Choroid plexus epithelial cell (primary cell): Measurements from ENCODE around the gene MXD1.

Experiments
- DNase-seq: peaks from one replicate; pipeline ENCODE4 v3.0.0-alpha.2; 2010; ENCODE audit warnings: low read depth
- H3K4me3 ChIP-seq: 2 replicates; pipeline ENCODE4 v1.5.1; 2011; ENCODE audit warnings: low read depth, mild to moderate bottlenecking, control low read depth, low read length, moderate library complexity
- TF ChIP-seq, protein P1 (sequence below): conservative IDR thresholded peaks from 2 replicates; pipeline ENCODE4 v1.5.1; 2011; ENCODE audit warnings: low read depth, mild to moderate bottlenecking, control low read depth, inconsistent platforms, low read length, moderate library complexity

Gene MXD1

DNA sequence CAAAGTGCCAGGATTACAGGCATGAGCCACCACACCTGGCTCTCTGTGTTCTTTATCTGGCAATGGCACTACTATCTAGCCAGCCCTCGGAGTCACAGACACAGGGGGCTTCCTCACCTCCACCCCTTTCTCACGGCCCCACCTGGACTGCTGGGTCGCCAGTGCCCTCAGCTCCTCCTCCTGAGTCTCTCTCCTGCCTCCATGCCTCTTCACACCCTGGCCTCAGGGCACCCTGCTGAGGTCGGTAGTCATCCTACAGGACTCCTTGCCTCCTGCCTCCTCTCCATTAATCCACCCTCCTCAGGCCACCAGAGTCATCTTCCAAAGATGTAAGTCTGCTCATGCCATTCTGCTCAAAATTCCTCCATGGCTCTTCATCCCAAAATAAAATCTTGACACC lies 55.1 kb downstream of the MXD1 start:
- H3K4me3 ChIP-seq: no peak overlapping the region
- TF ChIP-seq, protein P1, sequence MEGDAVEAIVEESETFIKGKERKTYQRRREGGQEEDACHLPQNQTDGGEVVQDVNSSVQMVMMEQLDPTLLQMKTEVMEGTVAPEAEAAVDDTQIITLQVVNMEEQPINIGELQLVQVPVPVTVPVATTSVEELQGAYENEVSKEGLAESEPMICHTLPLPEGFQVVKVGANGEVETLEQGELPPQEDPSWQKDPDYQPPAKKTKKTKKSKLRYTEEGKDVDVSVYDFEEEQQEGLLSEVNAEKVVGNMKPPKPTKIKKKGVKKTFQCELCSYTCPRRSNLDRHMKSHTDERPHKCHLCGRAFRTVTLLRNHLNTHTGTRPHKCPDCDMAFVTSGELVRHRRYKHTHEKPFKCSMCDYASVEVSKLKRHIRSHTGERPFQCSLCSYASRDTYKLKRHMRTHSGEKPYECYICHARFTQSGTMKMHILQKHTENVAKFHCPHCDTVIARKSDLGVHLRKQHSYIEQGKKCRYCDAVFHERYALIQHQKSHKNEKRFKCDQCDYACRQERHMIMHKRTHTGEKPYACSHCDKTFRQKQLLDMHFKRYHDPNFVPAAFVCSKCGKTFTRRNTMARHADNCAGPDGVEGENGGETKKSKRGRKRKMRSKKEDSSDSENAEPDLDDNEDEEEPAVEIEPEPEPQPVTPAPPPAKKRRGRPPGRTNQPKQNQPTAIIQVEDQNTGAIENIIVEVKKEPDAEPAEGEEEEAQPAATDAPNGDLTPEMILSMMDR: no peak
- no peak for DNase-seq

DNA sequence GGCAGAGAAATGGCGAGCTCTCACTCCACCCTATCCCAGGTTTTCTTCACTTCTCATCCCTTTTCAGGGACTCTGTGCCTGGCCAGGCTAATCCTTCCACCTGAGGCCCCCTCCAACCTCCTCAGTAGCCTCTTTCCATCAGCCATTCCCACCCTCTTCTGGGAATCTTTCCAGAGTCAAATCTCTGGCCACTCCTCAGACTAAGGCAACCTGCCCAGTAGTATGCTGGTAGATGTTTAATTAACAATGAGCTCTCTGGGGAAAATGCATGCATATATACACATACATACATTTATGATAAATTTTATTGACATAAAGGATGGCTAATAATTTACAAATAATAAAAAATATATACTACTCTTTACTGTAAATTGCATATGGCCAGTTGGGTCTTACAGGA lies 57.9 kb downstream of the MXD1 start:
- no peak overlapping the region for H3K4me3 ChIP-seq
- TF ChIP-seq, protein P1: no peak
- DNase-seq: no peak

DNA sequence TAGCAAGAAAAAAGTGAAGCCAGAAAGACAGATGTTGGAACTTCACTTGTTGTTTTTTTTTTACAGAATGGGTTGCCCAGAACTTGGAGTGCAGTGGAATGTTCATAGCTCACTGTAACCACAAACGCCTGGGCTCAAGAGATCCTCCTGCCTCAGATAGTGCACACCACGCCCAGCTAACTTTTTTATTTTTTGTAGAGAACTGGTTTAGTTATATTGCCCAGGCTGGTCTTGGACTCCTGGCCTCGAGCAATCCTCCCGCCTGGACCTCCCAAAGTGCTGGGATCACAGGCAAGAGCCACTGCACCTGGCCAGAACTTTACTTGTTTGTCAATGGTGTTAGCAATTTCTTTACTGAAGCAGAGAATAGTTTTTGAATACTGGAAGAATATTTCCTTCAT lies 58.4 kb downstream of the MXD1 start:
- peak; percentile 71 for DNase-seq
- no peak overlapping the region for H3K4me3 ChIP-seq
- TF ChIP-seq, protein P1: no peak

DNA sequence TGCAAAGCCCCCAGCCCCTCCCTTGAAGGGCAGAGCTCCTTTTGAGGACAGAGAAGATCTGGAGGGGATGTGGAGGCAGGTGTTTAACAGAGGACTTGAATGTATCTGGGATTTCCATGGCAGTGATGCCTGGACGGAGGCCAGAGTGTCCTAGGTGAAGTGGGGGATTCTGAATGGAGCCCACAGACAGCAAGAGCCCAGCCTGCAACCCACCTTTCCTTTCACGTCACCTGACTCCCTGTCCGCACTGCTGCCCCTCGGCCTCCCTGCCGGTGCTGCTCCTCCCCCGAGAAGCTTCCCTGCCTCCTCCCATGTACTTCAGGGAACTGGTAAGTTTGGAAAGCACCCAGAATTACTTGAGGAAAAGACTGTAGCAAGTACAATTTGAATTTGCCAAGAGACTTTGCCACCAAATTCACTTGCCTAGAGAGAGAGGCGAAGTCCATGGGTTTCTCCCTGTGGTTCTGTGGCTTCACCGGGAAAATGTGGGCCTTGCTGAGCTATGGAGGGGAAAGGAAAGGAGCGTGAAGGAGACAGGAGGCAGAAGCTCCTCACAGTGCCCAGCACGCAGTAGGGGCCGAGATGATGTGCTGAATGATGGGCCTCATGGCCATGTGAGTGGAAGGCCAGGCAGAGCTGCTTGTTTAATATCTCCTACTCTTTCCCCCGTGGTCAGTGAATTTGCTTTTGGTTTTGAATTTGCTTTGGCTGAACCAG lies 60.4 kb downstream of the MXD1 start:
- no peak overlapping the region for H3K4me3 ChIP-seq
- TF ChIP-seq, protein P1: no peak
- DNase-seq: no peak

DNA sequence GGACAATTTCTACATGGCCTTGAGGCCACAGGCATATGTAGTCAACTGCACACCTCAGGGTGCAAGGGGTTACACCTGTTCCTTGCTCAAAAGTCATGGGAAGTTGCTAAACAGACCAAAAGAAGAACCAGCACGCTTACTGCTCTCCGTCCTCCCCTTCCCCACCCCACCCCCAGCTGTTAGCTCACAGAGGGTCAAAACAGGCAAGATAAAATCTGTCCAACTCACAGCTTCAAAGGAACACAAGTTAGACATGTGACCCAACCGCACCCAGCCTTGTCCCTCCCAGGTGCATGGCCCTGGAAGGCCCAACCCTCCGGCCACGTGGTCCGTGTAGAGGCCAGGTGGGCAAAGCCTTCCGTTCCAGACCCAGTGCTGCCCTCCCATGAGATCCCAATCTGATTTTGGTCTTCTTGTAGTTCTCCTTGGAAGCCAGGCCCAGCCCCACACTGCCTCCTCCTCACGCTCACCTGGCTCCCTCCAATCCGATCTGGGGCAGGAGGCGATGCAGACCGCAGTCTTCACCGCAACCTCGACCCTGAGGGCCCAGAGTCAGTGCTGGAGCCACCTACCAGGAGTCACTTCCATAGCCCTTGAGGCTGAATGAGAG lies 61.0 kb downstream of the MXD1 start:
- no peak overlapping the region for H3K4me3 ChIP-seq
- no peak for DNase-seq
- TF ChIP-seq, protein P1: no peak

DNA sequence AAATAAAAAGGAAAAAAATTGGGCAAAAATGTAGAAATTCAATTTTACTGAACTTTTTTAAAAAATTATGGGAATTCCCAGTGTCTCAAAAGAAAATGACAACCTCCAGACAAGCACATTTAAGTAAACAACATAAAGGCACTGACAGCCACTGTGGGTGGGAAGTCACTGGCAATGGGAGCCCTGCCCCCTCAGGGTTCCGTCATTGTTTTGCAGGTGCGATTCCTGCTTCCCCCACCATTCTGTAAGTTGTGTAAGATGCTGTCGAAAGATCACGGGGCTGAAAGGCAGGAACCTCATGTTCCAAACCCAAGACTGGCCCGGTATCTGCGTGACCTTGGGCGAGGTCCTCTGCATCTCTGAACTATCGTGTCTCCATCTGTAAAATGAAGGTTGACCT lies 62.3 kb downstream of the MXD1 start:
- TF ChIP-seq, protein P1: no peak
- no peak overlapping the region for H3K4me3 ChIP-seq
- DNase-seq: no peak
